Mucosa of descending colon (tissue), 3 donors: ENCODE measurements around the gene C11orf21. TPM values are rescaled to one million over a fixed set of nuclear protein-coding genes. Genes with fewer than 3 reads are reported as not detected.
A peak's percentile ranks its signal among the peaks of the same experiment; 100 is the strongest.

Experiments used
- ATAC-seq: fragments of 200-7000 bp; cut with Tn5 transposase; one replicate; pipeline ENCODE4 v1.9.1; 2020; ENCODE audit warnings: mild to moderate bottlenecking, moderate library complexity
- DNase-seq, 3 donors: peaks; one replicate each; pipeline ENCODE4 v3.0.0-alpha.2; 2020
- H3K36me3 ChIP-seq: fragments of 200-600 bp; one replicate; pipeline ENCODE4 v1.8.0; 2021; ENCODE audit warnings: low read depth, mild to moderate bottlenecking
- H3K4me1 ChIP-seq: fragments of 200-600 bp; one replicate; pipeline ENCODE4 v1.8.0; 2021; ENCODE audit warnings: low read depth, mild to moderate bottlenecking
- H3K4me3 ChIP-seq: fragments of 200-600 bp; one replicate; pipeline ENCODE4 v1.8.0; 2021; ENCODE audit warnings: mild to moderate bottlenecking
- H3K9me3 ChIP-seq: fragments of 200-600 bp; one replicate; pipeline ENCODE4 v1.8.0; 2021; ENCODE audit warnings: mild to moderate bottlenecking
- intact Hi-C, 2 donors: fragments of 100-400 bp; cut with DNase I in 1 of 2; cut with micrococcal nuclease in 1 of 2; formaldehyde crosslinking; loops; one replicate each; pipeline versions ENCODE4 v1.11.0 to v1.11.1; 2022; cut with DNase I, micrococcal nuclease
- total RNA-seq, 3 donors: library from RNA; stranded (reverse); fragmentation: NEBNext Ultra II Directional in 2 of 3; extraction: Animal tissue kit (Norgen Biotek cat#: 25700) in 2 of 3; gene quantifications; one replicate each; pipeline versions ENCODE4 v1.2.1 to v1.2.4, GENCODE V29; 2021 to 2023
- TF ChIP-seq, protein P1 (sequence below): fragments of 200-600 bp; IDR thresholded peaks from one replicate; pipeline ENCODE4 v1.8.0; 2022; ENCODE audit warnings: antibody characterized with exemption, mild to moderate bottlenecking
- donor health status: DM: no; HTN: no; CAD: no; lungs with moderate emphysema.
- donor health status: DM: no; HTN: no; CAD: no.
- donor health status: DM: no; HTN: yes; CAD: no.

C11orf21 gene
- total RNA-seq, 3 donors from 2014 or later = 0.35 to 2.3 (median 1.9) TPM

DNA sequence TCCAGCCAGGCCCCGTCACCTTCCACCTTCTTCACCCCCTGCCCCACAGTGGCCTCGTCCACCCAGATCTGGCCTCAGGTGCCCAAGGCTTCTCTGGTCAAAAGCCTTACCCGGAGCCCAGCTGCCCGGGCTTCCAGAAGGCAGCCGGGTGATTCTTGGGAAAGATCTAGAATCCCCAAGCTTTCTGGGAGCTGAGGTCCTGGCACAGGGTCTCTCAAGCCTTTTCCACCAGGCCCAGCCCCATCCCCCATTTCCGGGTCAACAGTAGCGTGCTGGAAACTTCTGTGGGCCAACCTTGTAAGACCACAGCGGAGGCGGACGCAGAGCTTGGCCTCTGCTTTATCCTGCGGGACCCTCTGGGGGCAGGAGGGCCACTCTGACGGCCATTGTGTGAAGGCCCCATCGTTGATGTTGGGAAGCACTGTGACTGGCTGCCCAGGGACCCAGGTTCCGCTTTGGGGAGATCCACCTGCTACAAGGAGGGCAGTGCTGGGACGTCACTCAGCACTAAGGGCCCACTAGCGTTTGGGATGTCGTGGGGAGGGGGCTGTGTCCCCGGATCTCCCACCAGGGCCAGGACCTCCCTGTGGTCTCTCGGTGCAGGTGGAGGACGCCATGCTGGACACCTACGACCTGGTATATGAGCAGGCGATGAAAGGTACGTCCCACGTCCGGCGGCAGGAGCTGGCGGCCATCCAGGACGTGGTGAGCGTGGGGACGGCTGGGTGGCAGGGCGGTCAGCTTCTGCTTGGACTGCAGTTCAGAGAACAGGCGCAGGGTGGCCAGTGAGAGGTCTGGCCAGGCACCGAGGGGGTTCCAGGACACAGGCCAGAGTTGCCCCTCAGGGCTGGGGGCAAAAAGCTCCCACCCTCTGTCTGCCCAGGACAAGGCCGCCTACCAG, 11.6 kb upstream of the C11orf21 start:
- peaks cover 6% of the 10 kb centered on the region for H3K4me1 ChIP-seq
- no peak overlapping the region for H3K4me3 ChIP-seq
- no peaks in the 10 kb centered on the region for H3K36me3 ChIP-seq
- no peaks in the 10 kb centered on the region for H3K9me3 ChIP-seq
- DNase-seq (peak in 1 of 3 donors; percentile 36), ATAC-seq (no peak)
- TF ChIP-seq, protein P1, sequence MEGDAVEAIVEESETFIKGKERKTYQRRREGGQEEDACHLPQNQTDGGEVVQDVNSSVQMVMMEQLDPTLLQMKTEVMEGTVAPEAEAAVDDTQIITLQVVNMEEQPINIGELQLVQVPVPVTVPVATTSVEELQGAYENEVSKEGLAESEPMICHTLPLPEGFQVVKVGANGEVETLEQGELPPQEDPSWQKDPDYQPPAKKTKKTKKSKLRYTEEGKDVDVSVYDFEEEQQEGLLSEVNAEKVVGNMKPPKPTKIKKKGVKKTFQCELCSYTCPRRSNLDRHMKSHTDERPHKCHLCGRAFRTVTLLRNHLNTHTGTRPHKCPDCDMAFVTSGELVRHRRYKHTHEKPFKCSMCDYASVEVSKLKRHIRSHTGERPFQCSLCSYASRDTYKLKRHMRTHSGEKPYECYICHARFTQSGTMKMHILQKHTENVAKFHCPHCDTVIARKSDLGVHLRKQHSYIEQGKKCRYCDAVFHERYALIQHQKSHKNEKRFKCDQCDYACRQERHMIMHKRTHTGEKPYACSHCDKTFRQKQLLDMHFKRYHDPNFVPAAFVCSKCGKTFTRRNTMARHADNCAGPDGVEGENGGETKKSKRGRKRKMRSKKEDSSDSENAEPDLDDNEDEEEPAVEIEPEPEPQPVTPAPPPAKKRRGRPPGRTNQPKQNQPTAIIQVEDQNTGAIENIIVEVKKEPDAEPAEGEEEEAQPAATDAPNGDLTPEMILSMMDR = no peak
- intact Hi-C loops = no loop called here

DNA sequence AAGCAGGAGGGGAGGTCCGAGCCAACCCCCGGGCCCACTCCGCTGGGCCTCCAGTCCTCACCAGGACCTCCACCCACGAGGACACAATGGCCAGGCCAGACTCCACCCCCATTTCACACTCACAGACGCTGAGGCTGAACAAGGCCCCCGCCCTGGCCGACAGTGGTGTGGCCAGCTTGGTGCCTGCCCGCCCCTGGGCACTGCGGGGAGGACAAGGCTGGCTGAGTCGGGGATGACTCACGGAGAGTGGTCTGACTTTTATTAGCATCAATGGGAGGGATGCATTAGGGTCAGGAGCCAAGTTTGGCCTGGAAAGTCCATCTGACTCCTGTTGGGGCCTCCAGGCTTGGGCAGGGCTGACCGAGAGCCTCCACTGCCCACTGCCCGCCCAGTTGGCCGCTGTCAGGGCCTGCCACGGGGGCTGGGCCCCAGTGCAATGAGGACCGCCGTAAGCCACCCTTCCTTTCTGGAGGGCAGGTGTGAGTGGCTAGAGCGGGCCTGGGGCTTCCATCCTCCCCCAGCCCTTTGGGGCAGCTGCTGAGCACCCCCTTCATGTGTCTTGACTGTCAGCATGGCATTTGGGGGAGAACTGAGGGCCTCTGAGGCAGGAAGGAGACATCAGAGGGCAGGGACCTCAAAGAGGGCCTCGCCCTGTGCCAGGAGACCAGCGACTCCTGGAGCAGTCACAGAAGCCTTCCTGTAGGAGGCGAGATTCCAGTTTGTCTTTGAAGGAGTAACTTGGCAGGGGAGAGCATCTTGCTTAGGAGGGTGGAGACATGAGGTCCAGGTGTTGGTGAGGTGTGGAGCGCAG, 10.7 kb upstream of the C11orf21 start:
- intact Hi-C loops = no loop called here
- no peak overlapping the region for H3K4me3 ChIP-seq
- H3K4me1 ChIP-seq = peaks cover 6% of the 10 kb centered on the region
- TF ChIP-seq, protein P1 = no peak
- H3K36me3 ChIP-seq = no peaks in the 10 kb centered on the region
- H3K9me3 ChIP-seq = no peaks in the 10 kb centered on the region
- ATAC-seq (no peak), DNase-seq (peak in 1 of 3 donors; percentile 57)

DNA sequence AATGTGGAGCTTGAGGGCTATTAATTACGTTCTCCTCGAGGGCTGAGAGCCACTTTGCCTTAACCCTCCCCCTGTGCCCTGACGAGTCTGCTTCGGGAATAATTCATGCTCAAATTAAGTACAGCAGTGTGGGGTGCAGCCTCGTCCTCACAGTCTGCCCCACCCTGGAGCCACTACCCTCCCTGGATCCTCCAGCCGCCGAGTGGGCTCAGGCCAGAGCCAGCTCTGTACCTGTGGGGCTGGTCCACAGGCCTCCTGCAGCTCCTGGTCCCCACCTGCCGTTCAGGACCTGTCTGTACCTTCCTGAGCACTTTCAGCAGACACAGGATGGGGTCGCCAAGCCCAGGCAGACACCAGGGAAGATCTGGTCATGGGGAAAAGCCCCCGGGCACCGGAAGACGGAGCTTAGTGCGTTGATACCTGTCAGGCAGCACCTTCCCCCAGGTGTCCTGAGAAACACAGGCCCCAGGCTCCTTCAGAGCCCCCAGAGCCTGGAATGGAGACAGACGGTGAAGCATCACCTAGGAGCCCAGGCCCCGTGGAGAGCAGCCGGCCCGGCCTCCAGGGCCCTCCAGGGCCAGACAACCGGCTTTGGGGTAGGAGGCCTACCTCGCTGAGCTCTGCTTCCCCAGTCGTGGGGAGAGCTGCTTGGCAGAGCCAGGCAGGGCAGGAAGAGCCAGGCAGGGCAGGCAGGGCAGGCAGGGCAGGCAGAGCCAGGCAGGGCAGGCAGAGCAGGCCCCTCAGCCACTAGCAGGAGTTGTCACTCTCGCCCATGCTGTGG, 9.8 kb upstream of the C11orf21 start:
- peak in 1 of 3 donors; percentile 22 for DNase-seq
- TF ChIP-seq, protein P1 = no peak
- intact Hi-C loops = no loop called here
- no peak for ATAC-seq
- Histone ChIP-seq H3K9me3 (no peaks in the 10 kb centered on the region), H3K4me3 (no peak overlapping the region), H3K36me3 (no peaks in the 10 kb centered on the region), H3K4me1 (peaks cover 10% of the 10 kb centered on the region)

DNA sequence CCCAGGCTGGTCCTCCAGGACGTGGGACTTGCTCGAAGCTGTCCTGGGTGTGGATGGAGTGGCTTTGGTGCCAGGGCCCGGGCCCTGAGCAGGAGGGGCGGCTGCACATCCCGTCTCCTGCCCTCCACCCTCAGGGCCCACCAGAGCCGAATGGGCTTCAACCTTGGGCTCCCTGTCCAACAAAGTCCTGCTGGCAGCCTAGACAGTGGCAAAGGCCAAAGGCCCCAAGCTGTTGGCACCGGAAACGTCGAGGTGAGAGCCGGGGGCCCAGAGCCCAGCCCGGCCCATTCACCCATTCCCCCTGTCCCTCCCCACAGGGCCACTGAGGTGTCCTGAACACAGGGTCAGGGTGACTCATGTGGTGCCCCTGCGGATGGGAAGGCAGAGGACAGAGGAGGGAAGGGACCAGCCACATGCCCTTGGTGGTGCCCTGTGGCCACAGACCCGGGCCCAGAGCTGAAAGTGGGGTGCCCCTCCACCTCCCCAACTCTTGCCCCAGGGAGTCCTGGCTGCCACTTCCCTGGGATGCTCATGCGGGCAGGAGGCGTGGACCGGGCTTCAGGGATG, 9.2 kb upstream of the C11orf21 start:
- TF ChIP-seq, protein P1 = no peak
- Histone ChIP-seq H3K9me3 (no peaks in the 10 kb centered on the region), H3K4me3 (no peak overlapping the region), H3K4me1 (peaks cover 10% of the 10 kb centered on the region), H3K36me3 (no peaks in the 10 kb centered on the region)
- ATAC-seq = no peak
- DNase-seq = peak in 1 of 3 donors; percentile 40
- intact Hi-C loops = no loop called here
